ENCODE measurements around the gene GSAP. TPM values are rescaled to one million over a fixed set of nuclear protein-coding genes. Genes with fewer than 3 reads are reported as not detected.

GSAP gene
- total and polyA plus RNA-seq, 8 donors = 34.1 to 60.1 (median 45.7) TPM

DNA sequence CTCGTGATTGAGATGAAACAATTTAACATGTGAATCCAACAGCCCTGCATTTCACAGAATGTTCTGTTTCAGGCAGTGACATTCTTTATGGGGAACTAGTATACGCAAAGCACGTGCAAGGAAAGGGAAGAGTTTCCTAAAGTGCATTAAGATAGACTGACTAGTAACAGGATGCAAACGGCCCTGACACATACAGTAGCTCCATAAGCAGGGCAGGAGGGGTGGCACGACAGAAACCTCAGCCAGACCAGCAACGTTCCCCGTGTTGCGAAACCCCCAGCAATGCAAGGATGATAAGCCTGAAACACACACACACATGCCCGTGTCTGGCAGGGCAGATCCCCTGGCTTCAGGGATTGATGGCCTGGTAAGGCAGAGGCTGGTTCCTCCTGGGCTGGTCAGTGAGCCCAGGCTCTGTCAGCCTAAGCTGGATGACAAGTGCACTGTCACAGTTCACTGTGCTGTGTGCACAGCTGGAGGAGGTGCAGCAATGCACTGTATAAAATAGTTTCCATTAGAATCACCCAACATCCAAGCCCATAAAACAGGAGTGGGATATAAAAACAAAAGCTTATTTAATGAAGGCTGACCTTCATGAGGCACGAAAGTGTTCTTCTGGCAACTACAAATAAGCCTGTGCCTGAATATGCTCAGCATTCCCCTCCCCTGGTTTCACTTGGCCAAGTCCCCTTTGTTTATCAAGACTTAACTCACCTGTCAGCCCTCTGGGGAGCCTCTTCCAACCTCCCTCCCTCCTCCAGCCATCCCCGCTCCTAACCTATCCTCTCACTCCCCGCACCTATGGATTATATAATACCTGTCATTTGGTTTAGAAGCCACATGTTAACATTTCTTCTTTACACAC, 88.8 kb downstream of the GSAP start:
- DNase-seq (peak in 3 of 4 donors; percentile 26 to 64 (median 59)), ATAC-seq (peak; percentile 45)
- H3K27me3 ChIP-seq = no peaks in the 10 kb centered on the region
- H3K36me3 ChIP-seq = peaks cover 0 to 25% of the 10 kb centered on the region in 2 donors
- peak overlapping the region in 1 of 2 donors; percentile 56 for H3K27ac ChIP-seq
- no peak overlapping the region for H3K4me3 ChIP-seq
- no peaks in the 10 kb centered on the region for H3K9me3 ChIP-seq
- peaks cover 30 to 54% of the 10 kb centered on the region in 2 donors for H3K4me1 ChIP-seq
- intact Hi-C loops (cut with DNase I) = no loop called here
- TF ChIP-seq, protein P1, sequence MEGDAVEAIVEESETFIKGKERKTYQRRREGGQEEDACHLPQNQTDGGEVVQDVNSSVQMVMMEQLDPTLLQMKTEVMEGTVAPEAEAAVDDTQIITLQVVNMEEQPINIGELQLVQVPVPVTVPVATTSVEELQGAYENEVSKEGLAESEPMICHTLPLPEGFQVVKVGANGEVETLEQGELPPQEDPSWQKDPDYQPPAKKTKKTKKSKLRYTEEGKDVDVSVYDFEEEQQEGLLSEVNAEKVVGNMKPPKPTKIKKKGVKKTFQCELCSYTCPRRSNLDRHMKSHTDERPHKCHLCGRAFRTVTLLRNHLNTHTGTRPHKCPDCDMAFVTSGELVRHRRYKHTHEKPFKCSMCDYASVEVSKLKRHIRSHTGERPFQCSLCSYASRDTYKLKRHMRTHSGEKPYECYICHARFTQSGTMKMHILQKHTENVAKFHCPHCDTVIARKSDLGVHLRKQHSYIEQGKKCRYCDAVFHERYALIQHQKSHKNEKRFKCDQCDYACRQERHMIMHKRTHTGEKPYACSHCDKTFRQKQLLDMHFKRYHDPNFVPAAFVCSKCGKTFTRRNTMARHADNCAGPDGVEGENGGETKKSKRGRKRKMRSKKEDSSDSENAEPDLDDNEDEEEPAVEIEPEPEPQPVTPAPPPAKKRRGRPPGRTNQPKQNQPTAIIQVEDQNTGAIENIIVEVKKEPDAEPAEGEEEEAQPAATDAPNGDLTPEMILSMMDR (IDR thresholded peaks at IDR 0.05) = no peak

DNA sequence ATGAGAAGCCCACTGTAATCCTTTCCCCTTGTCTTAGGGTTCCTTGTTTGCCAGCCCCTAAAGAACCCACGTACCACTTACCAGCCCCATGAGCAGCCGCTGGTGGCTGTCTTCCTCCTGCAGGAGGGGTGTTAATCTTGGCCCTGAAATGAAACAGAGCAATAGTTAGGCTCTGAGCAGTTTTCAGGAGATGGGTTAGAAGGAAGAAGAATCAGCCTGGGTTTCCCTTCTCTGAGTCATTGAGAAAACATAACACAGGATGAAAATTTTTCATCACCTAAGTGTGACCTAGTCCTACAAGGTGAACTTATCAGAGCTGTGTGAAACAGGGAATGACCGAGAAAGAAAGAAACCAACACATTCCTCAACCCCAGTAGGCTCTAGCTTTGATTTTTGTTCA, 90.0 kb downstream of the GSAP start:
- DNase-seq (no peak), ATAC-seq (no peak)
- peaks cover 0 to 31% of the 10 kb centered on the region in 2 donors for H3K36me3 ChIP-seq
- H3K27ac ChIP-seq = no peak overlapping the region
- intact Hi-C loops (cut with DNase I) = no loop called here
- H3K4me3 ChIP-seq = no peak overlapping the region
- TF ChIP-seq, protein P1 (IDR thresholded peaks at IDR 0.05) = no peak
- no peaks in the 10 kb centered on the region for H3K9me3 ChIP-seq
- H3K27me3 ChIP-seq = no peaks in the 10 kb centered on the region
- H3K4me1 ChIP-seq = peaks cover 28 to 42% of the 10 kb centered on the region in 2 donors

- ATAC-seq (no peak), DNase-seq (no peak)
- intact Hi-C loops (cut with DNase I) = no loop called here
- no peaks in the 10 kb centered on the region for H3K27me3 ChIP-seq
- H3K27ac ChIP-seq = no peak overlapping the region
- H3K9me3 ChIP-seq = no peaks in the 10 kb centered on the region
- H3K4me1 ChIP-seq = peaks cover 0 to 7% of the 10 kb centered on the region in 2 donors
- peaks cover 0 to 54% of the 10 kb centered on the region in 2 donors for H3K36me3 ChIP-seq
- no peak overlapping the region for H3K4me3 ChIP-seq
- TF ChIP-seq, protein P1 (IDR thresholded peaks at IDR 0.05) = no peak
These were observed 94.8 kb downstream of the GSAP start for GRCh38 chr7:77321300-77321699.

- intact Hi-C loops (cut with DNase I) = no loop called here
These were observed 95.4 kb downstream of the GSAP start for GRCh38 chr7:77320714-77321113.

GRCh38 chr7:77320137-77320536, 96.0 kb downstream of the GSAP start:
- ATAC-seq (no peak), DNase-seq (no peak)
- no peak overlapping the region for H3K4me3 ChIP-seq
- intact Hi-C loops (cut with DNase I) = no loop called here
- H3K36me3 ChIP-seq = peaks cover 0 to 45% of the 10 kb centered on the region in 2 donors
- H3K27me3 ChIP-seq = no peaks in the 10 kb centered on the region
- H3K27ac ChIP-seq = no peak overlapping the region
- peaks cover 0 to 8% of the 10 kb centered on the region in 2 donors for H3K4me1 ChIP-seq
- H3K9me3 ChIP-seq = no peaks in the 10 kb centered on the region
- TF ChIP-seq, protein P1 (IDR thresholded peaks at IDR 0.05) = no peak

More at GRCh38 chr7:77320714-77321113, 95.4 kb downstream of the GSAP start:
- H3K9me3 ChIP-seq = no peaks in the 10 kb centered on the region
- H3K27ac ChIP-seq = no peak overlapping the region
- DNase-seq (no peak), ATAC-seq (no peak)
- no peak overlapping the region for H3K4me3 ChIP-seq
- peaks cover 0 to 8% of the 10 kb centered on the region in 2 donors for H3K4me1 ChIP-seq
- TF ChIP-seq, protein P1 (IDR thresholded peaks at IDR 0.05) = no peak
- peaks cover 0 to 48% of the 10 kb centered on the region in 2 donors for H3K36me3 ChIP-seq
- no peaks in the 10 kb centered on the region for H3K27me3 ChIP-seq

All from left lung (tissue), 10 donors.